HepG2 (cell line): ENCODE results near the gene NMT2. TPM values are rescaled to one million over a fixed set of nuclear protein-coding genes. Genes with fewer than 3 reads are reported as not detected.
A peak's percentile ranks its signal among the peaks of the same experiment; 100 is the strongest.

Experiments used
- ATAC-seq: fragments of 200-7000 bp; cut with Tn5 transposase; 3 replicates; pipeline ENCODE4 v1.9.1; 2020; ENCODE audit warnings: mild to moderate bottlenecking, moderate library complexity
- BruUV-seq: library from RNA; stranded (reverse); fragments of 400-500 nt; replicated peaks from 2 replicates; lab custom pipeline; 2021; lab: Mats Ljungman, UMichigan
- CTCF ChIA-PET: fragments of 300-600 bp; formaldehyde crosslinking; extraction: SDS; loops from one replicate; lab custom pipeline; 2021; ENCODE audit warnings: low total read pairs, inconsistent platforms, low intra/inter-chr PET ratio; lab: Yijun Ruan, JAX
- POLR2A ChIA-PET: fragments of 350-600 bp; sonication (Branson Sonifier 250); formaldehyde crosslinking; loops from one replicate; lab custom pipeline; 2020; ENCODE audit warnings: antibody characterized with exemption, inconsistent platforms; lab: Yijun Ruan, JAX
- DNase-seq: peaks from one replicate; pipeline ENCODE4 v3.0.0-alpha.2; 2015; ENCODE audit warnings: low spot score
- FAIRE-seq: peaks from 3 replicates; lab custom pipeline; 2011; peaks lifted over from hg19 to GRCh38; lab: Jason Lieb, UNC
- H2AFZ ChIP-seq: one replicate; pipeline ENCODE4 v1.6.1; 2011; ENCODE audit warnings: low read length, inconsistent platforms
- H3K27ac ChIP-seq: fragments of 300-600 bp; 3 replicates; pipeline ENCODE4 v1.8.0; 2011; ENCODE audit warnings: mixed run types, mild to moderate bottlenecking, mixed read lengths, low read length, inconsistent platforms; ENCODE audit not compliant: insufficient read depth; ENCODE audit errors: extremely low read length
- H3K27me3 ChIP-seq, 2 experiments: fragments of 200-600 bp in 1 of 2; 2 replicates in 1 of 2; 3 replicates in 1 of 2; pipeline versions ENCODE4 v1.6.0 to v1.8.0; 2011; ENCODE audit warnings: low read length in 2 of 2, mild to moderate bottlenecking in 2 of 2, moderate library complexity in 2 of 2, inconsistent platforms in 1 of 2; ENCODE audit not compliant: insufficient read depth in 2 of 2, control insufficient read depth in 1 of 2
- H3K36me3 ChIP-seq, 2 experiments: fragments of 200-600 bp in 1 of 2; replicated peaks in 1 of 2; 2 replicates in 1 of 2; 3 replicates in 1 of 2; pipeline versions ENCODE4 v1.5.1 to v1.8.0; 2011; ENCODE audit warnings: low read length in 2 of 2, inconsistent platforms in 1 of 2; ENCODE audit not compliant: insufficient read depth in 2 of 2, control insufficient read depth in 1 of 2
- H3K4me1 ChIP-seq: 2 replicates; pipeline ENCODE4 v1.5.1; 2012; ENCODE audit warnings: low read length, inconsistent platforms; ENCODE audit not compliant: insufficient read depth
- H3K4me2 ChIP-seq: 2 replicates; pipeline ENCODE4 v1.6.0; 2011; ENCODE audit warnings: low read depth, low read length, inconsistent platforms
- H3K4me3 ChIP-seq, 3 experiments: fragments of 200-600 bp in 1 of 3; sonication (generic), shearing (Covaris generic) in 1 of 3; replicated peaks in 1 of 3; 2 replicates each; pipeline ENCODE4 v1.5.1; 2011 to 2016; ENCODE audit warnings: low read length in 3 of 3, inconsistent platforms in 2 of 3, low read depth in 2 of 3, mild to moderate bottlenecking in 2 of 3, control low read depth in 1 of 3, mixed read lengths in 1 of 3; ENCODE audit not compliant: insufficient read depth in 1 of 3
- H3K79me2 ChIP-seq: one replicate; pipeline ENCODE4 v1.6.1; 2011; ENCODE audit warnings: low read length, inconsistent platforms; ENCODE audit not compliant: insufficient read depth
- H3K9ac ChIP-seq: 2 replicates; pipeline ENCODE4 v1.6.0; 2011; ENCODE audit warnings: mild to moderate bottlenecking, low read depth, low read length, inconsistent platforms; ENCODE audit not compliant: insufficient read depth
- H3K9me3 ChIP-seq: 2 replicates; pipeline ENCODE4 v1.5.1; 2012; ENCODE audit warnings: mild to moderate bottlenecking, low read length
- H4K20me1 ChIP-seq: 2 replicates; pipeline ENCODE4 v1.6.0; 2011; ENCODE audit warnings: inconsistent platforms, mild to moderate bottlenecking, low read length, moderate library complexity; ENCODE audit not compliant: insufficient read depth
- CTCF ChIP-seq: sonication (generic); formaldehyde crosslinking; IDR thresholded peaks from 2 replicates; pipeline ENCODE4 v1.5.0; 2020; ENCODE audit warnings: mild to moderate bottlenecking, missing genetic modification reagents, moderate library complexity
- KDM5B ChIP-seq: sonication (generic); formaldehyde crosslinking; IDR thresholded peaks from 2 replicates; pipeline ENCODE4 v1.4.0; 2020; ENCODE audit warnings: missing genetic modification reagents, mild to moderate bottlenecking, borderline replicate concordance
- MAFK ChIP-seq, 2 experiments: IDR thresholded peaks in 1 of 2; conservative IDR thresholded peaks in 1 of 2; 2 replicates each; pipeline ENCODE4 v1.6.1; 2011; ENCODE audit warnings: improper control_type of control experiment in 2 of 2, low read length in 2 of 2
- PAXIP1 ChIP-seq: sonication (generic); formaldehyde crosslinking; conservative IDR thresholded peaks from 2 replicates; pipeline ENCODE4 v1.4.0; 2020; ENCODE audit warnings: mild to moderate bottlenecking, missing genetic modification reagents, moderate library complexity
- RBAK ChIP-seq: sonication (generic); formaldehyde crosslinking; IDR thresholded peaks from 2 replicates; pipeline ENCODE4 v1.5.1; 2020; ENCODE audit warnings: mild to moderate bottlenecking, missing genetic modification reagents
- ZNF652 ChIP-seq: IDR thresholded peaks from 2 replicates; pipeline ENCODE4 v1.6.1; 2016; ENCODE audit warnings: low read depth, borderline replicate concordance
- ZNF775 ChIP-seq: sonication (generic); formaldehyde crosslinking; IDR thresholded peaks from 2 replicates; pipeline ENCODE4 v1.4.0; 2020; ENCODE audit warnings: missing genetic modification reagents, mild to moderate bottlenecking, moderate library complexity, borderline replicate concordance
- WGBS: methylation state at CpG from one replicate; pipeline ENCODE4 v1.1.6; 2017; ENCODE audit warnings: low lambda C conversion rate; 5-methylcytosine and 5-hydroxymethylcytosine counted together
- in situ Hi-C: cut with HindIII; loops from 2 replicates; pipeline ENCODE4 v1.10.0; 2017; ENCODE audit warnings: low pct_unique_long_range_greater_than_20kb; ENCODE audit not compliant: extremely low pct_ligation_motif_present
- intact Hi-C: fragments of 100-400 bp; cut with micrococcal nuclease; formaldehyde crosslinking; loops from one replicate; pipeline ENCODE4 v1.10.0; 2022; ENCODE audit not compliant: unreplicated experiment
- polyA plus RNA-seq, 8 experiments: library from polyadenylated mRNA; depleted of rRNA in 3 of 8; stranded (reverse) in 7 of 8; unstranded in 1 of 8; fragments of >200 nt; fragmentation: Illumina TruSeq in 4 of 8; extraction: Trizol in 4 of 8; gene quantifications; 2 replicates each; pipeline versions ENCODE4 v1.2.1 to v1.2.3, GENCODE V29; 2011 to 2016; ENCODE audit warnings: low read depth in 4 of 8, missing spikeins in 1 of 8, mixed read lengths in 1 of 8; ENCODE audit not compliant: insufficient read depth in 1 of 8
- total RNA-seq, 5 experiments: library from RNA; depleted of rRNA; stranded (reverse); fragments of >200 nt; fragmentation: Illumina TruSeq; extraction: Trizol; gene quantifications; 2 replicates each; pipeline ENCODE4 v1.2.3, GENCODE V29; 2016; ENCODE audit warnings: low read depth in 1 of 5
- TF ChIP-seq, protein P1 (sequence below): IDR thresholded peaks from 2 replicates; pipeline ENCODE4 v1.6.1; 2016; ENCODE audit warnings: missing genetic modification reagents, missing compliant biosample characterization

Gene NMT2
- total and polyA plus RNA-seq, 2 of the 13 experiments (the other 11 are each of a cell fraction or from before 2014, with no cell fraction given) = 10.1 to 23.8 TPM

GRCh38 chr10:15155978-15156656 is 12.4 kb downstream of the NMT2 start (continued):
- TF ChIP-seq, protein P1, sequence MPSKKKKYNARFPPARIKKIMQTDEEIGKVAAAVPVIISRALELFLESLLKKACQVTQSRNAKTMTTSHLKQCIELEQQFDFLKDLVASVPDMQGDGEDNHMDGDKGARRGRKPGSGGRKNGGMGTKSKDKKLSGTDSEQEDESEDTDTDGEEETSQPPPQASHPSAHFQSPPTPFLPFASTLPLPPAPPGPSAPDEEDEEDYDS (CRISPR knock-in tag) = no peak
- no peak for TF ChIP-seq KDM5B (CRISPR knock-in tag)

DNA sequence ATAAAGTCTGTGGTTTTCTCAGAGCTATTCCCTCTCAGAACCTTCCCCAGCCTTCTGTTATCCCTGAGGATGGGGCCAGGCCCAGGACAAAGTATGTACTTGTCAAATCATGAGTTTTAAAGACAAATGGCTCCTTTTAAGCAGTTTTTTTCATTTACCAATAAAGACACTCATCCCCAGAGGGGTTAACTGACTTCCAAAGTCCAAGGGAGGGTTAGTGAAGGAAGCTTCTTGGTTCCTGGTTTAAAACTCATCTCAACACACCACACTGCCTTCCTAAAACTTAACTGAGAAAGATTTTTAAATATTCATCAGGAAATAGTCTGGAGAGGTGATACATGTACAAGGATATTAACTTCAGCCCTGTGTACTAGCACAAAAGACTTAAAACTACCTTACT is 15.9 kb downstream of the NMT2 start:
- in situ Hi-C loops (no loop called here), intact Hi-C loops (no loop called here)
- peaks cover 0 to 3% of the 10 kb centered on the region in 2 experiments; a peak in 1 of 5 replicates for H3K36me3 ChIP-seq
- H3K27me3 ChIP-seq = no peaks in the 10 kb centered on the region
- no peaks in the 10 kb centered on the region for H4K20me1 ChIP-seq
- peaks cover 45% of the 10 kb centered on the region for H3K4me1 ChIP-seq
- H3K9me3 ChIP-seq = no peaks in the 10 kb centered on the region
- peak overlapping the region; percentile 65 for H3K4me2 ChIP-seq
- H3K27ac ChIP-seq = peak overlapping the region; percentile 84
- TF ChIP-seq ZNF652 (CRISPR knock-in tag) (peak; percentile 82), ZNF775 (CRISPR knock-in tag) (no peak)
- H3K4me3 ChIP-seq = peak overlapping the region; percentile 2 to 26 (median 9); a peak in 1 of 6 replicates
- FAIRE-seq (no peak), ATAC-seq (peak; percentile 57), DNase-seq (no peak)
- ChIA-PET POLR2A (interaction anchor here (0.9 to 2.7 kb wide), 10 partner anchors 10 to 193 kb away, joined by 3 to 11 read pairs (median 5); partner anchors contain the start of genes MEIG1 and NMT2), CTCF (no interaction called here)
- H2AFZ ChIP-seq = no peak overlapping the region
- peaks cover 66% of the 10 kb centered on the region for H3K79me2 ChIP-seq
- BruUV-seq = no TSS peak
- peak overlapping the region; percentile 50 for H3K9ac ChIP-seq

DNA sequence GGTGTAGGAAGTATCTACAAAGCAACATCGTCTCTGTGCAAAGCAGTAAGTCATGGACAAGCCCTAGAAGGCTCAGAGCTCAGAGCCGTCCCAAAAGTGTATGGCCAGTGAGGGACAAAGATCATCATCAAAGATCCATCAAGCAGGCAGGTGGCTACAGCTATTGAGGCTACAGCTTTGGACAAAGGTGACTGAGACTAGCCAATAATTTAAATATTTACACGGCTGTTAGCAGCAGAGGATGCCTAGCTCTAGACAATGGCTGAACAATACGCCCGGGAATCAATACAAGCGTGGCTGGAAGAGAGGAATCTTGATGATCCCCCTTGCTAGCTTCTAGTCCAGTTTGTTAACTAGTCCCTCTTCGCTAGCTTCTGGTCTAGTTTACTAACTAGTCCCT is 17.9 kb downstream of the NMT2 start:
- H3K4me3 ChIP-seq = no peak overlapping the region
- H3K9ac ChIP-seq = no peak overlapping the region
- H3K79me2 ChIP-seq = peaks cover 69% of the 10 kb centered on the region
- H3K27ac ChIP-seq = peak overlapping the region; percentile 84
- no peaks in the 10 kb centered on the region for H4K20me1 ChIP-seq
- FAIRE-seq (no peak), ATAC-seq (peak; percentile 65), DNase-seq (peak; percentile 27)
- H3K27me3 ChIP-seq = no peaks in the 10 kb centered on the region
- H3K4me1 ChIP-seq = peaks cover 45% of the 10 kb centered on the region
- ChIA-PET POLR2A (interaction anchor here (0.8 to 2.7 kb wide), 4 partner anchors 13 to 42 kb away, joined by 3 to 6 read pairs (median 4); partner anchors contain the start of gene NMT2), CTCF (no interaction called here)
- WGBS = 39% methylated on average over 7 of the region's 7 CpGs
- in situ Hi-C loops = no loop called here
- no peak overlapping the region for H2AFZ ChIP-seq
- intact Hi-C loops = no loop called here
- H3K9me3 ChIP-seq = no peaks in the 10 kb centered on the region
- BruUV-seq = no TSS peak
- no peaks in the 10 kb centered on the region; a peak in 1 of 5 replicates for H3K36me3 ChIP-seq
- peak overlapping the region; percentile 18 for H3K4me2 ChIP-seq
- TF ChIP-seq PAXIP1 (CRISPR knock-in tag) (peak; percentile 46; the same call in 1 of the 2 replicates), MAFK (conservative IDR thresholded peaks at IDR 0.05 in 1 of 2, IDR thresholded peaks at IDR 0.05 in 1 of 2; ENCODE audit: low read length in 2 of 2) (no peak), CTCF (no peak), RBAK (no peak)
